IMR-90 (cell line): ENCODE results near the gene KRT37. TPM values are rescaled to one million over a fixed set of nuclear protein-coding genes. Genes with fewer than 3 reads are reported as not detected.

Experiments used
- ATAC-seq: fragments of 200-7000 bp; cut with Tn5 transposase; 2 replicates; pipeline ENCODE4 v1.9.1; 2020; ENCODE audit warnings: low read depth, mild to moderate bottlenecking, moderate library complexity
- BruUV-seq: library from RNA; stranded (reverse); fragments of 400-500 nt; replicated peaks from 2 replicates; lab custom pipeline; 2021; lab: Mats Ljungman, UMichigan
- CTCF ChIA-PET: fragments of 300-600 bp; formaldehyde crosslinking; extraction: SDS; loops from one replicate; lab custom pipeline; 2021; ENCODE audit warnings: antibody characterized with exemption; lab: Yijun Ruan, JAX
- POLR2A ChIA-PET: fragments of 300-600 bp; sonication (Branson Sonifier 250); formaldehyde crosslinking; loops from one replicate; lab custom pipeline; 2022; ENCODE audit warnings: antibody characterized with exemption; ENCODE audit not compliant: unreplicated experiment; lab: Charles Lee
- DNase-seq: peaks from one replicate; pipeline ENCODE4 v3.0.0; 2013
- H2AFZ ChIP-seq: replicated peaks from 2 replicates; pipeline ENCODE3; 2013; ENCODE audit warnings: low read length, mild to moderate bottlenecking; ENCODE audit not compliant: poor library complexity
- H2AK5ac ChIP-seq: 2 replicates; pipeline ENCODE4 v1.6.1; 2013; ENCODE audit warnings: low read depth, low read length, inconsistent platforms
- H2AK9ac ChIP-seq: replicated peaks from 2 replicates; pipeline ENCODE3; 2013; ENCODE audit warnings: mild to moderate bottlenecking, low read depth, low read length, moderate library complexity; ENCODE audit not compliant: poor library complexity
- H2BK120ac ChIP-seq: 2 replicates; pipeline ENCODE4 v1.6.1; 2013; ENCODE audit warnings: low read depth, low read length, inconsistent platforms
- H2BK15ac ChIP-seq: 3 replicates; pipeline ENCODE4 v1.6.1; 2013; ENCODE audit warnings: low read depth, low read length, inconsistent platforms
- H2BK20ac ChIP-seq: 2 replicates; pipeline ENCODE4 v1.6.1; 2013; ENCODE audit warnings: low read depth, mild to moderate bottlenecking, inconsistent platforms, low read length, moderate library complexity
- H2BK5ac ChIP-seq: 2 replicates; pipeline ENCODE4 v1.6.1; 2013; ENCODE audit warnings: mild to moderate bottlenecking, low read depth, low read length, inconsistent platforms; ENCODE audit not compliant: poor library complexity, severe bottlenecking
- H3K14ac ChIP-seq: replicated peaks from 2 replicates; pipeline ENCODE4 v1.6.1; 2013; ENCODE audit warnings: low read depth, low read length, inconsistent platforms
- H3K18ac ChIP-seq: 2 replicates; pipeline ENCODE4 v1.6.1; 2013; ENCODE audit warnings: low read depth, low read length, control low read depth
- H3K23ac ChIP-seq: 2 replicates; pipeline ENCODE4 v1.6.1; 2013; ENCODE audit warnings: low read depth, low read length, inconsistent platforms
- H3K27ac ChIP-seq: 2 replicates; pipeline ENCODE4 v1.5.1; 2013; ENCODE audit warnings: mild to moderate bottlenecking, control low read depth, low read length; ENCODE audit not compliant: insufficient read depth
- H3K27me3 ChIP-seq: 2 replicates; pipeline ENCODE4 v1.6.1; 2013; ENCODE audit warnings: low read length; ENCODE audit not compliant: control insufficient read depth, insufficient read depth
- H3K36me3 ChIP-seq: 2 replicates; pipeline ENCODE4 v1.6.1; 2013; ENCODE audit warnings: low read length, mixed read lengths; ENCODE audit not compliant: control insufficient read depth, insufficient read depth
- H3K4ac ChIP-seq: 2 replicates; pipeline ENCODE4 v1.6.1; 2013; ENCODE audit warnings: low read depth, low read length, inconsistent platforms
- H3K4me1 ChIP-seq: 2 replicates; pipeline ENCODE4 v1.6.1; 2013; ENCODE audit warnings: low read length, mixed read lengths; ENCODE audit not compliant: control insufficient read depth, insufficient read depth
- H3K4me2 ChIP-seq: 2 replicates; pipeline ENCODE4 v1.6.1; 2013; ENCODE audit warnings: low read depth, mild to moderate bottlenecking, control low read depth, low read length, moderate library complexity
- H3K4me3 ChIP-seq: 2 replicates; pipeline ENCODE4 v1.5.1; 2013; ENCODE audit warnings: low read depth, mild to moderate bottlenecking, control low read depth, low read length, moderate library complexity; ENCODE audit not compliant: insufficient read depth
- H3K56ac ChIP-seq: 2 replicates; pipeline ENCODE4 v1.6.1; 2013; ENCODE audit warnings: low read length, inconsistent platforms; ENCODE audit not compliant: insufficient read depth; ENCODE audit errors: extremely low read depth
- H3K79me1 ChIP-seq, 2 experiments: 2 replicates each; pipeline ENCODE4 v1.6.1; 2013; ENCODE audit warnings: low read length in 2 of 2, inconsistent platforms in 1 of 2, low read depth in 1 of 2
- H3K9ac ChIP-seq: 2 replicates; pipeline ENCODE4 v1.6.1; 2013; ENCODE audit warnings: low read depth, low read length, control low read depth
- H3K9me1 ChIP-seq: 2 replicates; pipeline ENCODE4 v1.6.1; 2013; ENCODE audit warnings: low read length, inconsistent platforms; ENCODE audit not compliant: insufficient read depth
- H3K9me3 ChIP-seq: 2 replicates; pipeline ENCODE4 v1.6.1; 2013; ENCODE audit warnings: low read length; ENCODE audit not compliant: control insufficient read depth, insufficient read depth
- H4K20me1 ChIP-seq: 2 replicates; pipeline ENCODE4 v1.6.1; 2013; ENCODE audit warnings: low read length, inconsistent platforms; ENCODE audit not compliant: insufficient read depth
- H4K5ac ChIP-seq: 2 replicates; pipeline ENCODE4 v1.6.1; 2013; ENCODE audit warnings: mild to moderate bottlenecking, low read depth, low read length, control low read depth
- H4K8ac ChIP-seq, 2 experiments: 2 replicates each; pipeline ENCODE4 v1.6.1; 2013; ENCODE audit warnings: low read depth in 2 of 2, low read length in 2 of 2, control low read depth in 1 of 2, inconsistent platforms in 1 of 2
- H4K91ac ChIP-seq: 2 replicates; pipeline ENCODE4 v1.6.1; 2013; ENCODE audit warnings: low read depth, low read length, inconsistent platforms; ENCODE audit not compliant: insufficient read depth
- BHLHE40 ChIP-seq: fragments of 150-350 bp; IDR thresholded peaks from 2 replicates; pipeline ENCODE4 v1.6.1; 2016; ENCODE audit warnings: mild to moderate bottlenecking, low read depth, low read length
- CEBPB ChIP-seq: IDR thresholded peaks from 2 replicates; pipeline ENCODE4 v1.6.1; 2012; ENCODE audit warnings: low read depth, low read length, improper control_type of control experiment
- MAFK ChIP-seq: IDR thresholded peaks from 2 replicates; pipeline ENCODE4 v1.6.1; 2012; ENCODE audit warnings: low read depth, low read length, improper control_type of control experiment
- MAZ ChIP-seq: IDR thresholded peaks from 2 replicates; pipeline ENCODE4 v1.6.1; 2012; ENCODE audit warnings: low read depth, mild to moderate bottlenecking, low read length, improper control_type of control experiment, moderate library complexity, borderline replicate concordance
- MXI1 ChIP-seq: IDR thresholded peaks from 2 replicates; pipeline ENCODE4 v1.6.1; 2012; ENCODE audit warnings: low read depth, mild to moderate bottlenecking, low read length, moderate library complexity, borderline replicate concordance
- NFE2L2 ChIP-seq: fragments of 150-350 bp; IDR thresholded peaks from 2 replicates; pipeline ENCODE4 v1.6.1; 2016; ENCODE audit warnings: low read depth, mild to moderate bottlenecking, low read length
- RFX5 ChIP-seq: IDR thresholded peaks from 2 replicates; pipeline ENCODE4 v1.8.0; 2012; ENCODE audit warnings: low read depth, mild to moderate bottlenecking, low read length, moderate library complexity
- SMC3 ChIP-seq: fragments of 150-350 bp; IDR thresholded peaks from 2 replicates; pipeline ENCODE4 v1.6.1; 2016; ENCODE audit warnings: low read depth, mild to moderate bottlenecking, antibody characterized with exemption, low read length, moderate library complexity
- WGBS, 2 experiments: methylation state at CpG; one replicate each; pipeline versions ENCODE4 v1.1.5 to v1.1.7; 2013; ENCODE audit warnings: missing lambda C conversion rate in 2 of 2; ENCODE audit not compliant: insufficient read length in 1 of 2; ENCODE audit errors: extremely low coverage in 2 of 2; 5-methylcytosine and 5-hydroxymethylcytosine counted together
- dilution Hi-C: fragments of 300-500 bp; cut with HindIII; formaldehyde crosslinking; loops from one replicate; pipeline ENCODE4 v1.14.3; 2018; ENCODE audit warnings: low sequenced_read_pairs; ENCODE audit not compliant: unreplicated experiment
- in situ Hi-C: fragments of 300-500 bp; cut with MboI; formaldehyde crosslinking; loops from 3 replicates; pipeline ENCODE4 v1.14.3; 2019; ENCODE audit warnings: low sequenced_read_pairs, inconsistent platforms, mixed read lengths
- intact Hi-C: fragments of 100-400 bp; cut with micrococcal nuclease; formaldehyde crosslinking; loops from 2 replicates; pipeline ENCODE4 v1.10.0; 2022
- polyA plus RNA-seq, 3 experiments: library from polyadenylated mRNA; depleted of rRNA; stranded (reverse); fragments of >200 nt; gene quantifications; 2 replicates each; pipeline ENCODE4 v1.2.3, GENCODE V29; 2012; ENCODE audit warnings: low replicate concordance in 1 of 3
- total RNA-seq: library from RNA; depleted of rRNA; stranded (reverse); fragments of >200 nt; gene quantifications from 2 replicates; pipeline ENCODE4 v1.2.3, GENCODE V29; 2012
- TF ChIP-seq, protein P1 (sequence below): conservative IDR thresholded peaks from 2 replicates; pipeline ENCODE4 v1.5.1; 2012; ENCODE audit warnings: mild to moderate bottlenecking, low read depth, low read length, improper control_type of control experiment

The KRT37 gene
- total and polyA plus RNA-seq, 2 of the 4 experiments (the other 2 are of a cell fraction) = not detected

DNA sequence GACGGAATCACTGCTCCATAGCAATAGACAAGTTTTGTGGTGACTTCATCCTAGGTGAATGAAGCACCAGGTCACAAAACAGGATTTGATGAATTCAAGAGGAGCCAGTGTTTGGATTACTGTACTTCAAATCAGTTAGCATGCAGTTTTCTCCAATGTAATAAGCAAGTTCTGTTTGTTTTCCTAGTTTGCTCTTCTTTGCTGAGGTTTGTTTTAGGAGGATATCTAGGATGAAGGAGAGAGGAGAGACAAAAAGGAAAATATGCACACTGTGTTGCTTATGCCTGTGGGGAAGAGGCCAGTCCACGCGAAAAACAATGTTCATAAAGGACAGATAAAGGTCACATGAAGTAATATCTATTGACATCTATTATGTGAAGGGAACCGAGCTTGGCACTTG, 9.0 kb downstream of the KRT37 start:
- DNase-seq (peak; percentile 7), ATAC-seq (peak; percentile 21)
- Histone ChIP-seq H3K9me1 (peaks cover 24% of the 10 kb centered on the region), H2BK15ac (peak overlapping the region; percentile 64; the same call in 2 of the 3 replicates), H3K4ac (peak overlapping the region; percentile 76), H4K5ac (peak overlapping the region; percentile 61; the same call in 1 of the 2 replicates), H3K4me3 (no peak overlapping the region), H4K8ac (peak overlapping the region; percentile 21 to 61; a peak in 3 of 4 replicates), H4K91ac (peak overlapping the region; percentile 80), H4K20me1 (no peaks in the 10 kb centered on the region), H2BK120ac (peak overlapping the region; percentile 86), H3K27ac (peak overlapping the region; percentile 61), H3K9ac (no peak overlapping the region), H3K4me2 (no peak overlapping the region), H3K79me1 (no peaks in the 10 kb centered on the region), H3K56ac (no peak overlapping the region), H2AK9ac (no peak overlapping the region), H2BK5ac (peak overlapping the region; percentile 89), H2AK5ac (peak overlapping the region; percentile 59), H3K27me3 (no peaks in the 10 kb centered on the region), H3K18ac (peak overlapping the region; percentile 79), H3K9me3 (no peaks in the 10 kb centered on the region), H3K14ac (peak overlapping the region; percentile 70; the same call in 1 of the 2 replicates), H2BK20ac (peak overlapping the region; percentile 77), H3K4me1 (peaks cover 30% of the 10 kb centered on the region), H3K23ac (peak overlapping the region; percentile 29; the same call in 1 of the 2 replicates), H2AFZ (no peak overlapping the region), H3K36me3 (no peaks in the 10 kb centered on the region)
- TF ChIP-seq MXI1 = no peak
- no peak for TF ChIP-seq BHLHE40
- TF ChIP-seq MAZ = no peak
- no peak for TF ChIP-seq NFE2L2
- no peak for TF ChIP-seq MAFK
- no peak for TF ChIP-seq SMC3
- no peak for TF ChIP-seq CEBPB
- no peak for TF ChIP-seq RFX5
- TF ChIP-seq, protein P1, sequence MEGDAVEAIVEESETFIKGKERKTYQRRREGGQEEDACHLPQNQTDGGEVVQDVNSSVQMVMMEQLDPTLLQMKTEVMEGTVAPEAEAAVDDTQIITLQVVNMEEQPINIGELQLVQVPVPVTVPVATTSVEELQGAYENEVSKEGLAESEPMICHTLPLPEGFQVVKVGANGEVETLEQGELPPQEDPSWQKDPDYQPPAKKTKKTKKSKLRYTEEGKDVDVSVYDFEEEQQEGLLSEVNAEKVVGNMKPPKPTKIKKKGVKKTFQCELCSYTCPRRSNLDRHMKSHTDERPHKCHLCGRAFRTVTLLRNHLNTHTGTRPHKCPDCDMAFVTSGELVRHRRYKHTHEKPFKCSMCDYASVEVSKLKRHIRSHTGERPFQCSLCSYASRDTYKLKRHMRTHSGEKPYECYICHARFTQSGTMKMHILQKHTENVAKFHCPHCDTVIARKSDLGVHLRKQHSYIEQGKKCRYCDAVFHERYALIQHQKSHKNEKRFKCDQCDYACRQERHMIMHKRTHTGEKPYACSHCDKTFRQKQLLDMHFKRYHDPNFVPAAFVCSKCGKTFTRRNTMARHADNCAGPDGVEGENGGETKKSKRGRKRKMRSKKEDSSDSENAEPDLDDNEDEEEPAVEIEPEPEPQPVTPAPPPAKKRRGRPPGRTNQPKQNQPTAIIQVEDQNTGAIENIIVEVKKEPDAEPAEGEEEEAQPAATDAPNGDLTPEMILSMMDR = no peak
- intact Hi-C loops = no loop called here
- CTCF ChIA-PET = interaction anchor here (0.8 to 1.0 kb wide), 2 partner anchors 18 to 597 kb away, joined by 3 read pairs; no protein-coding TSS in a partner anchor
- BruUV-seq = no TSS peak
- in situ Hi-C loops = no loop called here
- POLR2A ChIA-PET = no interaction called here
- dilution Hi-C loops = no loop called here
- 80% methylated on average over 1 of the region's 4 CpGs; no CpG with 5 or more reads in 1 of the 2 experiments for WGBS, 2 experiments
